PC-3 (cell line): ENCODE data around the gene KSR1.
"Not testable (repeated sequence)": the region's sequence is repeated elsewhere in the genome, so short reads cannot be mapped to it uniquely, and the experiment has no call there.

Source experiments
- EZH2 ChIP-seq: fragments of 300-600 bp; sonication (generic); IDR thresholded peaks from one replicate; pipeline ENCODE4 v1.6.1; 2017; ENCODE audit warnings: antibody characterized with exemption, mild to moderate bottlenecking, low read length; ENCODE audit not compliant: unreplicated experiment
- EZH2phosphoT487 ChIP-seq: fragments of 300-600 bp; sonication (generic); IDR thresholded peaks from 2 replicates; pipeline ENCODE4 v1.6.1; 2018; ENCODE audit warnings: mild to moderate bottlenecking, antibody characterized with exemption, low read length, borderline replicate concordance
- TF ChIP-seq, protein P1 (sequence below): fragments of 300-600 bp; sonication (generic); conservative IDR thresholded peaks from 2 replicates; pipeline ENCODE4 v1.5.1; 2017; ENCODE audit warnings: antibody characterized with exemption, low read depth, mild to moderate bottlenecking, low read length

DNA sequence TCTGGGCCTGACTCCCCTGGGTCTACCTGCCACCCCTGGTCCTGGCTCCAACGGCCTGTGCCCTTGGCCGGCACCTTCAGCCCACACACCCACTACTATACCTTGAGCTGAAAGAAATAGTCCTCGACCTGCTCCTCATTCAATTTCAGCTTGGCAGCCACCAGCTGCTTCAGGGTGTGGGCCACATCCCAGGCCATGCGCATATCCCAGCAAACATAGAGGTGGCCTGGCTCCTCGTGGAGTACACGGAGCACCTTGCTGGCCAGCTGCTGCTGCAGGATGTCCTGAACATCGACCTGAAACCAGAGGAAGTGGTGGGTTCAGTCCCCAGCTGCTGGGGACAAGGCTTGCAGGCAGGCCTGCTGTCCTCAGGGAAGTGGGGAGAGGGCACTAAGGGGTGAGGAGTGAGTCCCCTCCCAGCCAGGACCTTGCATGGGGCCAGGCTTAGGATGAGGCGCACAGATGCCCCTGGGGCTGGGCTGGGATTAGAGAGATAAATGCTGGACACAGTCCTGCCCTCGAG is 197.3 kb downstream of the KSR1 start:
- TF ChIP-seq, protein P1, sequence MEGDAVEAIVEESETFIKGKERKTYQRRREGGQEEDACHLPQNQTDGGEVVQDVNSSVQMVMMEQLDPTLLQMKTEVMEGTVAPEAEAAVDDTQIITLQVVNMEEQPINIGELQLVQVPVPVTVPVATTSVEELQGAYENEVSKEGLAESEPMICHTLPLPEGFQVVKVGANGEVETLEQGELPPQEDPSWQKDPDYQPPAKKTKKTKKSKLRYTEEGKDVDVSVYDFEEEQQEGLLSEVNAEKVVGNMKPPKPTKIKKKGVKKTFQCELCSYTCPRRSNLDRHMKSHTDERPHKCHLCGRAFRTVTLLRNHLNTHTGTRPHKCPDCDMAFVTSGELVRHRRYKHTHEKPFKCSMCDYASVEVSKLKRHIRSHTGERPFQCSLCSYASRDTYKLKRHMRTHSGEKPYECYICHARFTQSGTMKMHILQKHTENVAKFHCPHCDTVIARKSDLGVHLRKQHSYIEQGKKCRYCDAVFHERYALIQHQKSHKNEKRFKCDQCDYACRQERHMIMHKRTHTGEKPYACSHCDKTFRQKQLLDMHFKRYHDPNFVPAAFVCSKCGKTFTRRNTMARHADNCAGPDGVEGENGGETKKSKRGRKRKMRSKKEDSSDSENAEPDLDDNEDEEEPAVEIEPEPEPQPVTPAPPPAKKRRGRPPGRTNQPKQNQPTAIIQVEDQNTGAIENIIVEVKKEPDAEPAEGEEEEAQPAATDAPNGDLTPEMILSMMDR, result not testable (repeated sequence)
- not testable (repeated sequence) for TF ChIP-seq EZH2phosphoT487, EZH2
